Ectodermal cell (in vitro differentiated cells): ENCODE data around the gene KIFC1.

Source experiments
- H3K27ac ChIP-seq: 2 replicates; pipeline ENCODE4 v1.7.0; 2013; ENCODE audit warnings: mild to moderate bottlenecking, low read depth, low read length; ENCODE audit not compliant: insufficient read depth, poor library complexity, severe bottlenecking
- H3K27me3 ChIP-seq: 2 replicates; pipeline ENCODE4 v1.7.0; 2013; ENCODE audit warnings: mild to moderate bottlenecking, low read length; ENCODE audit not compliant: insufficient read depth, control insufficient read depth, poor library complexity, severe bottlenecking
- H3K36me3 ChIP-seq: one replicate; pipeline ENCODE4 v1.7.0; 2013; ENCODE audit warnings: low read length; ENCODE audit not compliant: control insufficient read depth, insufficient read depth
- H3K4me1 ChIP-seq: one replicate; pipeline ENCODE4 v1.7.0; 2013; ENCODE audit warnings: low read length; ENCODE audit not compliant: control insufficient read depth, insufficient read depth
- H3K4me3 ChIP-seq: 2 replicates; pipeline ENCODE4 v1.7.0; 2013; ENCODE audit warnings: low read depth, low read length, control low read depth; ENCODE audit not compliant: insufficient read depth
- H3K9me3 ChIP-seq: 2 replicates; pipeline ENCODE4 v1.7.0; 2013; ENCODE audit warnings: mild to moderate bottlenecking, low read length, moderate library complexity; ENCODE audit not compliant: control insufficient read depth
- WGBS, 2 experiments: methylation state at CpG; one replicate each; pipeline ENCODE4 v1.1.7; 2013; ENCODE audit warnings: missing lambda C conversion rate in 2 of 2; 5-methylcytosine and 5-hydroxymethylcytosine counted together

Gene KIFC1

GRCh38 chr6:33418690-33419291 lies 27.2 kb downstream of the KIFC1 start:
- H3K27me3 ChIP-seq, result no peaks in the 10 kb centered on the region
- H3K4me3 ChIP-seq, result peak overlapping the region; percentile 70
- H3K36me3 ChIP-seq, result peaks cover 19% of the 10 kb centered on the region
- 30 to 32% methylated on average over 8 of the region's 8 CpGs for WGBS, 2 experiments
- H3K27ac ChIP-seq, result peak overlapping the region; percentile 89
- H3K9me3 ChIP-seq, result no peaks in the 10 kb centered on the region
- H3K4me1 ChIP-seq, result peaks cover 55% of the 10 kb centered on the region

GRCh38 chr6:33419580-33420490 lies 28.2 kb downstream of the KIFC1 start, which contains the start of gene SYNGAP1:
Gene SYNGAP1, plus strand, starts transcription at chr6:33420065. Its CDS starts 200 bp downstream, at chr6:33420265.
- peak within 1 kb of the TSS; percentile 70 for H3K4me3 ChIP-seq
- no peaks in the 10 kb centered on the region for H3K27me3 ChIP-seq
- WGBS, 2 experiments, result 0 to 1% methylated on average over 16 of the region's 22 CpGs
- peaks cover 65% of the 10 kb centered on the region for H3K4me1 ChIP-seq
- H3K27ac ChIP-seq, result peak within 1 kb of the TSS; percentile 89
- peaks cover 24% of the 10 kb centered on the region for H3K36me3 ChIP-seq
- no peaks in the 10 kb centered on the region for H3K9me3 ChIP-seq

- Histone ChIP-seq H3K27me3 (no peaks in the 10 kb centered on the region), H3K36me3 (peaks cover 18% of the 10 kb centered on the region), H3K4me3 (peak overlapping the region; percentile 37), H3K4me1 (peaks cover 64% of the 10 kb centered on the region), H3K27ac (no peak overlapping the region), H3K9me3 (no peaks in the 10 kb centered on the region)
- 46 to 47% methylated on average over 6 of the region's 6 CpGs for WGBS, 2 experiments
These were observed 29.1 kb downstream of the KIFC1 start for GRCh38 chr6:33420491-33421343.

GRCh38 chr6:33421344-33421643 lies 29.7 kb downstream of the KIFC1 start:
- H3K9me3 ChIP-seq, result no peaks in the 10 kb centered on the region
- peak overlapping the region; percentile 37 for H3K4me3 ChIP-seq
- WGBS, 2 experiments, result 83 to 85% methylated on average over 2 of the region's 2 CpGs
- H3K36me3 ChIP-seq, result peaks cover 15% of the 10 kb centered on the region
- no peak overlapping the region for H3K27ac ChIP-seq
- H3K4me1 ChIP-seq, result peaks cover 60% of the 10 kb centered on the region
- H3K27me3 ChIP-seq, result no peaks in the 10 kb centered on the region

- peaks cover 58% of the 10 kb centered on the region for H3K4me1 ChIP-seq
- H3K4me3 ChIP-seq, result no peak overlapping the region
- H3K9me3 ChIP-seq, result no peaks in the 10 kb centered on the region
- H3K27ac ChIP-seq, result no peak overlapping the region
- 89 to 93% methylated on average over 2 of the region's 2 CpGs for WGBS, 2 experiments
- H3K27me3 ChIP-seq, result no peaks in the 10 kb centered on the region
- H3K36me3 ChIP-seq, result peaks cover 15% of the 10 kb centered on the region
These were observed 32.2 kb downstream of the KIFC1 start for GRCh38 chr6:33423777-33424176.

- WGBS, 2 experiments, result 23 to 27% methylated on average over 12 of the region's 12 CpGs
- Histone ChIP-seq H3K4me1 (peaks cover 61% of the 10 kb centered on the region), H3K36me3 (peaks cover 15% of the 10 kb centered on the region), H3K27me3 (no peaks in the 10 kb centered on the region), H3K4me3 (peak overlapping the region; percentile 59), H3K9me3 (no peaks in the 10 kb centered on the region), H3K27ac (peak overlapping the region; percentile 74)
These were observed 33.4 kb downstream of the KIFC1 start for GRCh38 chr6:33424855-33425667.

GRCh38 chr6:33425668-33426577 lies 34.3 kb downstream of the KIFC1 start:
- peak overlapping the region; percentile 74 for H3K27ac ChIP-seq
- no peaks in the 10 kb centered on the region for H3K9me3 ChIP-seq
- no peaks in the 10 kb centered on the region for H3K27me3 ChIP-seq
- 2 to 3% methylated on average over 40 to 41 of the region's 43 CpGs for WGBS, 2 experiments
- peaks cover 15% of the 10 kb centered on the region for H3K36me3 ChIP-seq
- peaks cover 65% of the 10 kb centered on the region for H3K4me1 ChIP-seq
- H3K4me3 ChIP-seq, result peak overlapping the region; percentile 59

GRCh38 chr6:33426590-33427511 lies 35.2 kb downstream of the KIFC1 start:
- 22 to 26% methylated on average over 12 of the region's 12 CpGs for WGBS, 2 experiments
- Histone ChIP-seq H3K4me3 (peak overlapping the region; percentile 60), H3K27me3 (no peaks in the 10 kb centered on the region), H3K36me3 (peaks cover 15% of the 10 kb centered on the region), H3K9me3 (no peaks in the 10 kb centered on the region), H3K4me1 (peaks cover 62% of the 10 kb centered on the region), H3K27ac (peak overlapping the region; percentile 46)
